T-helper 1 cell treated with Interleukin-12 subunit alpha and Interleukin-12 subunit beta and Interleukin-4 antibody, amounts not matched to agents 30 μg/mL and 1 μg/mL, for 36 hours (primary cell): ENCODE measurements around the gene HPRT1.

Source experiments
- H3K27ac Mint-ChIP-seq: one replicate; pipeline ENCODE4 v1.8.0; 2021; ENCODE audit warnings: mild to moderate bottlenecking, mixed read lengths
- H3K27me3 Mint-ChIP-seq: one replicate; pipeline ENCODE4 v1.8.0; 2021; ENCODE audit warnings: low read depth, mixed read lengths
- H3K36me3 Mint-ChIP-seq: one replicate; pipeline ENCODE4 v1.8.0; 2021; ENCODE audit warnings: low read depth, mixed read lengths
- H3K4me1 Mint-ChIP-seq: one replicate; pipeline ENCODE4 v1.8.0; 2021; ENCODE audit warnings: low read depth, mixed read lengths
- H3K4me3 Mint-ChIP-seq: one replicate; pipeline ENCODE4 v1.8.0; 2021; ENCODE audit warnings: mild to moderate bottlenecking, moderate library complexity, mixed read lengths
- H3K9me3 Mint-ChIP-seq: one replicate; pipeline ENCODE4 v1.8.0; 2021; ENCODE audit warnings: mixed read lengths

Gene HPRT1

GRCh38 chrX:134460005-134460861 is at the start of gene HPRT1:
Gene HPRT1 (plus strand): TSS chrX:134460165. CDS start chrX:134460312, 147 bp downstream.
- Mint-ChIP-seq H3K4me3 (peak within 1 kb of the TSS; percentile 90), H3K27me3 (no peaks in the 10 kb centered on the region), H3K27ac (peak within 1 kb of the TSS; percentile 87), H3K4me1 (peaks cover 16% of the 10 kb centered on the region), H3K9me3 (no peaks in the 10 kb centered on the region), H3K36me3 (no peaks in the 10 kb centered on the region)

- H3K27ac Mint-ChIP-seq, result no peak overlapping the region
Observed at GRCh38 chrX:134416087-134416486, 43.9 kb upstream of the HPRT1 start.

GRCh38 chrX:134418317-134419113 is 41.5 kb upstream of the HPRT1 start:
- no peak overlapping the region for H3K27ac Mint-ChIP-seq
- no peak overlapping the region for H3K4me3 Mint-ChIP-seq
- peaks cover 16% of the 10 kb centered on the region for H3K36me3 Mint-ChIP-seq
- no peaks in the 10 kb centered on the region for H3K27me3 Mint-ChIP-seq
- H3K9me3 Mint-ChIP-seq, result no peaks in the 10 kb centered on the region
- H3K4me1 Mint-ChIP-seq, result no peaks in the 10 kb centered on the region

More at GRCh38 chrX:134416087-134416486, 43.9 kb upstream of the HPRT1 start:
- H3K4me3 Mint-ChIP-seq, result no peak overlapping the region
- no peaks in the 10 kb centered on the region for H3K9me3 Mint-ChIP-seq
- no peaks in the 10 kb centered on the region for H3K27me3 Mint-ChIP-seq
- no peaks in the 10 kb centered on the region for H3K4me1 Mint-ChIP-seq
- peaks cover 15% of the 10 kb centered on the region for H3K36me3 Mint-ChIP-seq

GRCh38 chrX:134419784-134420183 is 40.2 kb upstream of the HPRT1 start:
- no peaks in the 10 kb centered on the region for H3K9me3 Mint-ChIP-seq
- no peaks in the 10 kb centered on the region for H3K4me1 Mint-ChIP-seq
- no peak overlapping the region for H3K4me3 Mint-ChIP-seq
- no peak overlapping the region for H3K27ac Mint-ChIP-seq
- H3K36me3 Mint-ChIP-seq, result peaks cover 14% of the 10 kb centered on the region
- no peaks in the 10 kb centered on the region for H3K27me3 Mint-ChIP-seq

GRCh38 chrX:134423606-134424005 is 36.4 kb upstream of the HPRT1 start:
- Mint-ChIP-seq H3K4me1 (peaks cover 1% of the 10 kb centered on the region), H3K27ac (no peak overlapping the region), H3K27me3 (no peaks in the 10 kb centered on the region), H3K36me3 (peaks cover 4% of the 10 kb centered on the region), H3K4me3 (no peak overlapping the region), H3K9me3 (no peaks in the 10 kb centered on the region)

GRCh38 chrX:134426281-134426680 is 33.7 kb upstream of the HPRT1 start:
- Mint-ChIP-seq H3K27ac (no peak overlapping the region), H3K9me3 (no peaks in the 10 kb centered on the region), H3K36me3 (peaks cover 11% of the 10 kb centered on the region), H3K27me3 (no peaks in the 10 kb centered on the region), H3K4me3 (no peak overlapping the region), H3K4me1 (peaks cover 1% of the 10 kb centered on the region)

GRCh38 chrX:134431894-134432293 is 28.1 kb upstream of the HPRT1 start:
- Mint-ChIP-seq H3K27ac (no peak overlapping the region), H3K36me3 (peaks cover 25% of the 10 kb centered on the region)

GRCh38 chrX:134435894-134436293 is 24.1 kb upstream of the HPRT1 start:
- Mint-ChIP-seq H3K9me3 (no peaks in the 10 kb centered on the region), H3K27ac (no peak overlapping the region), H3K27me3 (no peaks in the 10 kb centered on the region), H3K4me3 (no peak overlapping the region), H3K4me1 (no peaks in the 10 kb centered on the region), H3K36me3 (peaks cover 16% of the 10 kb centered on the region)

More at GRCh38 chrX:134431894-134432293, 28.1 kb upstream of the HPRT1 start:
- no peak overlapping the region for H3K4me3 Mint-ChIP-seq
- H3K27me3 Mint-ChIP-seq, result no peaks in the 10 kb centered on the region
- H3K9me3 Mint-ChIP-seq, result no peaks in the 10 kb centered on the region
- H3K4me1 Mint-ChIP-seq, result peaks cover 1% of the 10 kb centered on the region

- Mint-ChIP-seq H3K4me1 (no peaks in the 10 kb centered on the region), H3K27me3 (no peaks in the 10 kb centered on the region), H3K9me3 (no peaks in the 10 kb centered on the region), H3K36me3 (peaks cover 2% of the 10 kb centered on the region), H3K4me3 (no peak overlapping the region), H3K27ac (no peak overlapping the region)
Observed at GRCh38 chrX:134443020-134443419, 16.9 kb upstream of the HPRT1 start.

- Mint-ChIP-seq H3K27ac (no peak overlapping the region), H3K9me3 (no peaks in the 10 kb centered on the region), H3K4me1 (no peaks in the 10 kb centered on the region), H3K36me3 (peaks cover 2% of the 10 kb centered on the region), H3K27me3 (no peaks in the 10 kb centered on the region), H3K4me3 (no peak overlapping the region)
Observed at GRCh38 chrX:134443461-134443860, 16.5 kb upstream of the HPRT1 start.

GRCh38 chrX:134444681-134445080 is 15.3 kb upstream of the HPRT1 start:
- H3K27me3 Mint-ChIP-seq, result no peaks in the 10 kb centered on the region
- H3K9me3 Mint-ChIP-seq, result no peaks in the 10 kb centered on the region
- no peak overlapping the region for H3K4me3 Mint-ChIP-seq
- H3K36me3 Mint-ChIP-seq, result peaks cover under 1% of the 10 kb centered on the region
- no peaks in the 10 kb centered on the region for H3K4me1 Mint-ChIP-seq
- no peak overlapping the region for H3K27ac Mint-ChIP-seq

- Mint-ChIP-seq H3K36me3 (no peaks in the 10 kb centered on the region), H3K4me1 (no peaks in the 10 kb centered on the region), H3K27ac (no peak overlapping the region), H3K4me3 (no peak overlapping the region), H3K9me3 (no peaks in the 10 kb centered on the region), H3K27me3 (no peaks in the 10 kb centered on the region)
Observed at GRCh38 chrX:134452596-134452995, 7.4 kb upstream of the HPRT1 start.

- Mint-ChIP-seq H3K4me1 (no peaks in the 10 kb centered on the region), H3K4me3 (no peak overlapping the region), H3K27ac (no peak overlapping the region), H3K27me3 (no peaks in the 10 kb centered on the region), H3K36me3 (no peaks in the 10 kb centered on the region), H3K9me3 (no peaks in the 10 kb centered on the region)
Observed at GRCh38 chrX:134453631-134454030, 6.3 kb upstream of the HPRT1 start.

- Mint-ChIP-seq H3K4me3 (no peak overlapping the region), H3K9me3 (no peaks in the 10 kb centered on the region), H3K4me1 (peaks cover under 1% of the 10 kb centered on the region), H3K36me3 (no peaks in the 10 kb centered on the region), H3K27ac (no peak overlapping the region), H3K27me3 (no peaks in the 10 kb centered on the region)
Observed at GRCh38 chrX:134454506-134454905, 5.5 kb upstream of the HPRT1 start.

- Mint-ChIP-seq H3K4me1 (peaks cover 11% of the 10 kb centered on the region), H3K9me3 (no peaks in the 10 kb centered on the region), H3K27ac (no peak overlapping the region), H3K27me3 (no peaks in the 10 kb centered on the region), H3K4me3 (no peak overlapping the region), H3K36me3 (no peaks in the 10 kb centered on the region)
Observed at GRCh38 chrX:134457708-134458107, 2.3 kb upstream of the HPRT1 start.
